Activated CD8-positive, alpha-beta T cell treated with anti-CD3 and anti-CD28 coated beads for 36 hours (primary cell): ENCODE results near the gene LYRM1. TPM values are rescaled to one million over a fixed set of nuclear protein-coding genes. Genes with fewer than 3 reads are reported as not detected.

Experiments used
- ATAC-seq: fragments of 200-7000 bp; cut with Tn5 transposase; one replicate; pipeline ENCODE4 v1.10.0; 2021; ENCODE audit warnings: mild to moderate bottlenecking, moderate library complexity
- CTCF ChIA-PET: fragments of 350-600 bp; sonication (Branson Sonifier 250); formaldehyde crosslinking; loops from one replicate; lab custom pipeline; 2021; ENCODE audit warnings: antibody characterized with exemption; lab: Charles Lee
- POLR2A ChIA-PET: fragments of 350-600 bp; sonication (Branson Sonifier 250); formaldehyde crosslinking; loops from one replicate; lab custom pipeline; 2021; ENCODE audit warnings: antibody characterized with exemption; lab: Charles Lee
- DNase-seq: peaks from one replicate; pipeline ENCODE4 v3.0.0-alpha.2; 2020
- H3K27ac Mint-ChIP-seq: one replicate; pipeline ENCODE4 v1.8.0; 2021; ENCODE audit warnings: mild to moderate bottlenecking, mixed read lengths
- H3K27me3 Mint-ChIP-seq: one replicate; pipeline ENCODE4 v1.8.0; 2021; ENCODE audit warnings: mixed read lengths
- H3K36me3 Mint-ChIP-seq: one replicate; pipeline ENCODE4 v1.8.0; 2021; ENCODE audit warnings: low read depth, mixed read lengths
- H3K4me1 Mint-ChIP-seq: one replicate; pipeline ENCODE4 v1.8.0; 2021; ENCODE audit warnings: low read depth, mixed read lengths
- H3K4me3 Mint-ChIP-seq: one replicate; pipeline ENCODE4 v1.8.0; 2021; ENCODE audit warnings: mild to moderate bottlenecking, moderate library complexity, mixed read lengths
- H3K9me3 Mint-ChIP-seq: one replicate; pipeline ENCODE4 v1.8.0; 2021; ENCODE audit warnings: mixed read lengths
- CTCF ChIP-seq: fragments of 200-600 bp; IDR thresholded peaks from one replicate; pipeline ENCODE4 v1.8.0; 2022; ENCODE audit warnings: antibody characterized with exemption, mild to moderate bottlenecking
- intact Hi-C: fragments of 100-400 bp; cut with micrococcal nuclease; formaldehyde crosslinking; loops from one replicate; pipeline ENCODE4 v1.10.0; 2022
- total RNA-seq, 2 experiments: library from RNA; stranded (reverse); gene quantifications; one replicate each; pipeline ENCODE4 v1.2.3, GENCODE V29; 2021

LYRM1 gene
- total RNA-seq, 2 experiments from 2014 or later = 31.3 to 32.5 TPM

GRCh38 chr16:20870122-20870820 lies 30.3 kb upstream of the LYRM1 start:
- no peak overlapping the region for H3K27ac Mint-ChIP-seq
- no peak overlapping the region for H3K4me3 Mint-ChIP-seq
- ATAC-seq (no peak), DNase-seq (no peak)
- CTCF ChIA-PET = interaction anchor here (3.0 kb wide), 1 partner anchor 21 kb away, joined by 19 read pairs; no protein-coding TSS in a partner anchor
- no peak for TF ChIP-seq CTCF
- intact Hi-C loops = no loop called here
- peaks cover 48% of the 10 kb centered on the region for H3K4me1 Mint-ChIP-seq
- no peaks in the 10 kb centered on the region for H3K27me3 Mint-ChIP-seq
- peaks cover 4% of the 10 kb centered on the region for H3K36me3 Mint-ChIP-seq
- no peaks in the 10 kb centered on the region for H3K9me3 Mint-ChIP-seq
- POLR2A ChIA-PET = no interaction called here

- intact Hi-C loops = no loop called here
- DNase-seq = no peak
- Mint-ChIP-seq H3K9me3 (no peaks in the 10 kb centered on the region), H3K36me3 (peaks cover 9% of the 10 kb centered on the region), H3K27me3 (no peaks in the 10 kb centered on the region), H3K27ac (no peak overlapping the region), H3K4me1 (peaks cover 46% of the 10 kb centered on the region), H3K4me3 (no peak overlapping the region)
- TF ChIP-seq CTCF = no peak
- CTCF ChIA-PET = interaction anchor here (0.8 to 3.0 kb wide), 2 partner anchors 21 to 111 kb away, joined by 3 to 19 read pairs; no protein-coding TSS in a partner anchor
- ATAC-seq = no peak
- POLR2A ChIA-PET = no interaction called here
These were observed 29.3 kb upstream of the LYRM1 start for GRCh38 chr16:20871258-20871657.

GRCh38 chr16:20871941-20872815 lies 28.4 kb upstream of the LYRM1 start:
- TF ChIP-seq CTCF = no peak
- ATAC-seq (no peak), DNase-seq (no peak)
- H3K27me3 Mint-ChIP-seq = no peaks in the 10 kb centered on the region
- peaks cover 15% of the 10 kb centered on the region for H3K36me3 Mint-ChIP-seq
- H3K4me3 Mint-ChIP-seq = no peak overlapping the region
- peaks cover 45% of the 10 kb centered on the region for H3K4me1 Mint-ChIP-seq
- intact Hi-C loops = no loop called here
- H3K27ac Mint-ChIP-seq = no peak overlapping the region
- POLR2A ChIA-PET = no interaction called here
- CTCF ChIA-PET = interaction anchor here (0.8 to 3.0 kb wide), 2 partner anchors 22 to 110 kb away, joined by 3 to 19 read pairs; no protein-coding TSS in a partner anchor
- no peaks in the 10 kb centered on the region for H3K9me3 Mint-ChIP-seq

- CTCF ChIA-PET = interaction anchor here (2.0 to 3.1 kb wide), 2 partner anchors 10 to 23 kb away, joined by 8 to 21 read pairs; no protein-coding TSS in a partner anchor
- no peak for ATAC-seq
- Mint-ChIP-seq H3K27ac (no peak overlapping the region), H3K4me3 (no peak overlapping the region), H3K4me1 (peaks cover 50% of the 10 kb centered on the region), H3K9me3 (no peaks in the 10 kb centered on the region), H3K36me3 (peaks cover 19% of the 10 kb centered on the region), H3K27me3 (no peaks in the 10 kb centered on the region)
- no peak for DNase-seq
- intact Hi-C loops = no loop called here
- no peak for TF ChIP-seq CTCF
- POLR2A ChIA-PET = interaction anchor here (1.1 kb wide), 1 partner anchor 25 kb away, joined by 3 read pairs; no protein-coding TSS in a partner anchor
These were observed 27.2 kb upstream of the LYRM1 start for GRCh38 chr16:20873331-20873730.
